SK-N-SH (cell line): ENCODE data around the gene CPN2. TPM values are rescaled to one million over a fixed set of nuclear protein-coding genes. Genes with fewer than 3 reads are reported as not detected.

Experiments used
- CTCF ChIA-PET: fragments of 300-600, 350-600 bp; formaldehyde crosslinking; extraction: SDS; loops from one replicate; lab custom pipeline; 2021; lab: Yijun Ruan, JAX
- POLR2A ChIA-PET: fragments of 350-600 bp; sonication (Branson Sonifier 250); formaldehyde crosslinking; extraction: SDS; loops from one replicate; lab custom pipeline; 2020; ENCODE audit warnings: antibody characterized with exemption, inconsistent platforms; lab: Yijun Ruan, JAX
- DNase-seq: peaks from one replicate; pipeline ENCODE4 v3.0.0; 2012
- H2AFZ ChIP-seq: fragments of 200-600 bp; sonication (generic); 2 replicates; pipeline ENCODE4 v1.8.1; 2016; ENCODE audit warnings: antibody characterized with exemption, mild to moderate bottlenecking, low read depth
- H3F3A ChIP-seq: fragments of 200-600 bp; sonication (generic); replicated peaks from 2 replicates; pipeline ENCODE3; 2016; ENCODE audit warnings: antibody characterized with exemption, mild to moderate bottlenecking; ENCODE audit not compliant: insufficient read depth
- H3K27ac ChIP-seq, 2 experiments: fragments of 200-500 bp in 1 of 2; fragments of 200-600 bp in 1 of 2; sonication (Bioruptor generic) in 1 of 2; sonication (generic), shearing (Covaris generic) in 1 of 2; 2 replicates each; pipeline versions ENCODE4 v1.5.1 to v1.6.1; 2014 to 2016; ENCODE audit warnings: low read depth in 2 of 2, inconsistent platforms in 1 of 2, low read length in 1 of 2, mild to moderate bottlenecking in 1 of 2, mixed read lengths in 1 of 2
- H3K27me3 ChIP-seq: fragments of 200-600 bp; sonication (generic), shearing (Covaris generic); 2 replicates; pipeline ENCODE4 v1.6.1; 2016; ENCODE audit warnings: mixed run types; ENCODE audit not compliant: insufficient read depth
- H3K36me3 ChIP-seq, 2 experiments: fragments of 200-500 bp in 1 of 2; fragments of 200-600 bp in 1 of 2; sonication (Bioruptor generic) in 1 of 2; sonication (generic) in 1 of 2; replicated peaks in 1 of 2; 2 replicates each; pipeline versions ENCODE3 to v1.5.1; 2014 to 2016; ENCODE audit warnings: low read length in 1 of 2, mild to moderate bottlenecking in 1 of 2; ENCODE audit not compliant: insufficient read depth in 2 of 2, control insufficient read depth in 1 of 2
- H3K4me1 ChIP-seq, 2 experiments: fragments of 200-500 bp in 1 of 2; fragments of 200-600 bp in 1 of 2; sonication (Bioruptor generic) in 1 of 2; sonication (generic), shearing (Covaris generic) in 1 of 2; 2 replicates each; pipeline versions ENCODE4 v1.5.1 to v1.6.1; 2014 to 2016; ENCODE audit warnings: low read depth in 1 of 2, low read length in 1 of 2, mixed run types in 1 of 2; ENCODE audit not compliant: insufficient read depth in 2 of 2, control insufficient read depth in 1 of 2
- H3K4me2 ChIP-seq: fragments of 200-600 bp; sonication (generic), shearing (Covaris generic); 2 replicates; pipeline ENCODE4 v1.6.1; 2017; ENCODE audit warnings: mixed run types
- H3K4me3 ChIP-seq, 2 experiments: fragments of 200-500 bp in 1 of 2; fragments of 200-600 bp in 1 of 2; sonication (Bioruptor generic) in 1 of 2; sonication (generic), shearing (Covaris generic) in 1 of 2; 2 replicates each; pipeline versions ENCODE4 v1.5.1 to v1.8.1; 2014 to 2016; ENCODE audit warnings: low read depth in 2 of 2, inconsistent platforms in 1 of 2, low read length in 1 of 2, mild to moderate bottlenecking in 1 of 2, mixed read lengths in 1 of 2, moderate library complexity in 1 of 2
- H3K79me2 ChIP-seq: fragments of 200-600 bp; sonication (generic); 2 replicates; pipeline ENCODE4 v1.8.1; 2017; ENCODE audit warnings: mild to moderate bottlenecking; ENCODE audit not compliant: insufficient read depth
- H3K9ac ChIP-seq: fragments of 200-600 bp; sonication (generic); 2 replicates; pipeline ENCODE4 v1.6.1; 2017; ENCODE audit warnings: mixed run types
- H3K9me2 ChIP-seq: fragments of 200-600 bp; sonication (generic); 2 replicates; pipeline ENCODE4 v1.6.1; 2017; ENCODE audit warnings: mixed run types
- H3K9me3 ChIP-seq: fragments of 200-600 bp; sonication (generic); 2 replicates; pipeline ENCODE4 v1.6.1; 2017; ENCODE audit warnings: mixed run types, mild to moderate bottlenecking, moderate library complexity
- H4K20me1 ChIP-seq: fragments of 200-600 bp; sonication (generic); 2 replicates; pipeline ENCODE4 v1.6.1; 2017; ENCODE audit warnings: mild to moderate bottlenecking, mixed run types; ENCODE audit not compliant: insufficient read depth
- CHD2 ChIP-seq: fragments of 150-350 bp; IDR thresholded peaks from 2 replicates; pipeline ENCODE4 v1.6.1; 2018; ENCODE audit warnings: low read length; ENCODE audit not compliant: partially characterized antibody
- CTCF ChIP-seq: fragments of 200-600 bp; sonication (generic); IDR thresholded peaks from 2 replicates; pipeline ENCODE4 v1.6.1; 2017; ENCODE audit warnings: antibody characterized with exemption, mild to moderate bottlenecking, moderate library complexity
- ELF1 ChIP-seq: IDR thresholded peaks from 2 replicates; pipeline ENCODE4 v1.4.0; 2012
- FOXJ3 ChIP-seq: sonication (generic); formaldehyde crosslinking; IDR thresholded peaks from 2 replicates; pipeline ENCODE4 v1.5.1; 2020; ENCODE audit warnings: mild to moderate bottlenecking, missing genetic modification reagents
- FOXM1 ChIP-seq: IDR thresholded peaks from 2 replicates; pipeline ENCODE4 v1.4.0; 2012; ENCODE audit warnings: low read depth, mild to moderate bottlenecking
- GABPA ChIP-seq: IDR thresholded peaks from 2 replicates; pipeline ENCODE4 v1.4.0; 2012; ENCODE audit warnings: low read depth, mild to moderate bottlenecking
- GATA2 ChIP-seq: sonication (generic); formaldehyde crosslinking; IDR thresholded peaks from 2 replicates; pipeline ENCODE4 v1.5.0; 2020; ENCODE audit warnings: mild to moderate bottlenecking, missing genetic modification reagents
- JUND ChIP-seq: IDR thresholded peaks from 2 replicates; pipeline ENCODE4 v1.4.0; 2012
- MAX ChIP-seq: IDR thresholded peaks from 2 replicates; pipeline ENCODE4 v1.4.0; 2012; ENCODE audit warnings: low read depth
- MEF2A ChIP-seq: IDR thresholded peaks from 2 replicates; pipeline ENCODE4 v1.4.0; 2012; ENCODE audit warnings: low read depth, borderline replicate concordance
- NFIC ChIP-seq: IDR thresholded peaks from 2 replicates; pipeline ENCODE4 v1.4.0; 2012; ENCODE audit warnings: borderline replicate concordance
- NRF1 ChIP-seq: IDR thresholded peaks from 2 replicates; pipeline ENCODE4 v1.6.1; 2012; ENCODE audit warnings: low read depth, mild to moderate bottlenecking, low read length
- POLR2AphosphoS5 ChIP-seq: IDR thresholded peaks from 2 replicates; pipeline ENCODE4 v1.6.1; 2012; ENCODE audit warnings: low read depth, low read length
- RAD21 ChIP-seq: IDR thresholded peaks from 2 replicates; pipeline ENCODE4 v1.6.1; 2012; ENCODE audit warnings: mild to moderate bottlenecking, low read length
- RFX5 ChIP-seq: IDR thresholded peaks from 2 replicates; pipeline ENCODE4 v1.6.1; 2012; ENCODE audit warnings: mild to moderate bottlenecking, improper control_type of control experiment, low read length
- RXRA ChIP-seq: IDR thresholded peaks from 2 replicates; pipeline ENCODE4 v1.4.0; 2012; ENCODE audit warnings: low read depth, mild to moderate bottlenecking, borderline replicate concordance
- SIN3A ChIP-seq: IDR thresholded peaks from 2 replicates; pipeline ENCODE4 v1.6.1; 2012; ENCODE audit warnings: low read depth, mild to moderate bottlenecking, low read length, moderate library complexity, borderline replicate concordance
- SMC3 ChIP-seq: IDR thresholded peaks from 2 replicates; pipeline ENCODE4 v1.6.1; 2012; ENCODE audit warnings: low read depth, low read length, improper control_type of control experiment
- TAF1 ChIP-seq: IDR thresholded peaks from 2 replicates; pipeline ENCODE4 v1.6.1; 2012; ENCODE audit warnings: low read depth, mild to moderate bottlenecking, low read length, moderate library complexity, borderline replicate concordance
- TCF12 ChIP-seq: IDR thresholded peaks from 2 replicates; pipeline ENCODE4 v1.4.0; 2012
- USF1 ChIP-seq: IDR thresholded peaks from 2 replicates; pipeline ENCODE4 v1.4.0; 2012; ENCODE audit warnings: low read depth, borderline replicate concordance
- YY1 ChIP-seq: IDR thresholded peaks from 2 replicates; pipeline ENCODE4 v1.4.0; 2012; ENCODE audit warnings: low read depth, mild to moderate bottlenecking
- WGBS: methylation state at CpG from one replicate; pipeline ENCODE4 v1.1.6; 2017; ENCODE audit warnings: low lambda C conversion rate; 5-methylcytosine and 5-hydroxymethylcytosine counted together
- polyA plus RNA-seq, 3 experiments: library from polyadenylated mRNA; depleted of rRNA; stranded (reverse); fragments of >200 nt; gene quantifications; 2 replicates each; pipeline ENCODE4 v1.2.3, GENCODE V29; 2012

Gene CPN2
- polyA plus RNA-seq, 1 of the 3 experiments (the other 2 are of a cell fraction) = not detected

DNA sequence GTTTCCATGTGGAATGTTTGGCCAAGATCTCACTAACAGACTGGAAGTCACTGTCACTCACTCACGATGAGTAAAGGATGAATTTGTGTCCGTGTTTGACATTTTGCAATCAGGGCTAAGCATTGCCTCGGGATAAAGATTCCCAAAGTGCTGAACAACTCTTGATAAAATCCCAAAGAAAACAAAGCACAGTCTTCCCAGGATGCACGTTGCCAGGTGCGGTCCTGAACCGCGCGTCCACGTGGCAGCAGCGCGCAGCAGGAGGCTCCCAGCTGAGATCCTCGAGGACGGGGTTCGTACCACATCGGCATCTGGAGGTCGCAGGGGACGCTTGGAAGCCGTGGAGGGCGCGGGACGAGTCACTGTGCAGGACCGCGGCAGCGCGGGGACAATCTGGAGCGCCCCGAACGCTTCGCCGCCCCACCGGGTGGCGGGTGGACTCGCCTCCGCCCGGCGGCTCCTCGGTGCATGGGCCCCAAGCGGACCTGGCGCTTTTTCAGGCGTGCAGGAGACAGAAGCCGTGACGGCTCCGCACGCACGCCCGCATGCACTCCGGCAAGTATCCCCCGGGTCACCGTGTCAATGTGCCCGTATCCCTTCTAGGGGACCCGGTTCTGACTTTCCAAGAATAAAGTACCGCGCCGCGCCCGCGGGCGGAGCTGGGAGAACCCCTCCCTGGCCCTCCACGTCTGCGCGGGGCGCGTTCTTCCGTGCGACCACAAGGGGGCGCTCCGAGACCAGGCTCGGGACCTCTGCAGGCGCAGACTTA, 17.7 kb downstream of the CPN2 start (continued):
- TF ChIP-seq USF1 (no peak), NFIC (no peak), POLR2AphosphoS5 (no peak), JUND (no peak), SIN3A (no peak), MAX (peak; percentile 49; the same call in 1 of the 2 replicates), TCF12 (no peak; the same call in 1 of the 2 replicates), RFX5 (no peak), GABPA (no peak), TAF1 (no peak), FOXM1 (no peak), RAD21 (peak; percentile 98), CTCF (peak; percentile 95), GATA2 (CRISPR knock-in tag) (no peak), YY1 (no peak), MEF2A (no peak), FOXJ3 (no peak), CHD2 (peak; percentile 19)

- H3F3A ChIP-seq = peaks cover 11% of the 10 kb centered on the region
- H3K4me1 ChIP-seq = peaks cover 5 to 30% of the 10 kb centered on the region in 2 experiments; a peak in 2 of 4 replicates
- POLR2A ChIA-PET = no interaction called here
- H3K27me3 ChIP-seq = no peaks in the 10 kb centered on the region
- no peak overlapping the region for H3K27ac ChIP-seq
- no peak overlapping the region for H3K4me2 ChIP-seq
- H3K9me2 ChIP-seq = no peaks in the 10 kb centered on the region
- no peak overlapping the region for H3K4me3 ChIP-seq
- WGBS = 93% methylated on average over 5 of the region's 7 CpGs
- H4K20me1 ChIP-seq = no peaks in the 10 kb centered on the region
- no peak for TF ChIP-seq USF1
- TF ChIP-seq NRF1 = no peak
- TF ChIP-seq ELF1 = no peak
- TF ChIP-seq SMC3 = no peak
- no peak for TF ChIP-seq RXRA
- peak overlapping the region; percentile 87; the same call in 1 of the 2 replicates for H2AFZ ChIP-seq
- no peaks in the 10 kb centered on the region for H3K9me3 ChIP-seq
- CTCF ChIA-PET = interaction anchor here (0.9 to 18.8 kb wide), 19 partner anchors 8 to 548 kb away, joined by 3 to 326 read pairs (median 5); partner anchors contain the start of genes GP5 and LSG1
- H3K36me3 ChIP-seq = no peaks in the 10 kb centered on the region
- H3K79me2 ChIP-seq = no peaks in the 10 kb centered on the region
- no peak overlapping the region for H3K9ac ChIP-seq
- DNase-seq = no peak
Measured at GRCh38 chr3:194332858-194333211, 18.3 kb downstream of the CPN2 start.
